HepG2 (cell line): ENCODE results near the gene SH3BP2. TPM values are rescaled to one million over a fixed set of nuclear protein-coding genes. Genes with fewer than 3 reads are reported as not detected.

Experiments
- GZF1 ChIP-seq: sonication (generic); formaldehyde crosslinking; IDR thresholded peaks from 2 replicates; pipeline ENCODE4 v1.5.1; 2020; ENCODE audit warnings: mild to moderate bottlenecking, missing genetic modification reagents
- KDM5B ChIP-seq: sonication (generic); formaldehyde crosslinking; IDR thresholded peaks from 2 replicates; pipeline ENCODE4 v1.4.0; 2020; ENCODE audit warnings: missing genetic modification reagents, mild to moderate bottlenecking, borderline replicate concordance
- KMT2B ChIP-seq: IDR thresholded peaks from 2 replicates; pipeline ENCODE4 v1.6.1; 2016; ENCODE audit warnings: missing genetic modification reagents, missing compliant biosample characterization
- LCORL ChIP-seq, 2 experiments: fragments of 450-650 bp in 1 of 2; sonication (generic) in 1 of 2; formaldehyde crosslinking in 1 of 2; IDR thresholded peaks; 2 replicates each; pipeline versions ENCODE4 v1.5.0 to v1.6.1; 2017 to 2020; ENCODE audit warnings: antibody characterized with exemption in 1 of 2, missing genetic modification reagents in 1 of 2
- MED8 ChIP-seq: sonication (generic); formaldehyde crosslinking; IDR thresholded peaks from 2 replicates; pipeline ENCODE4 v1.8.1; 2023; ENCODE audit warnings: mild to moderate bottlenecking, missing genetic modification reagents; ENCODE audit not compliant: insufficient replicate concordance
- MTA1 ChIP-seq: sonication (generic); formaldehyde crosslinking; IDR thresholded peaks from 2 replicates; pipeline ENCODE4 v1.4.0; 2020; ENCODE audit warnings: missing genetic modification reagents, mild to moderate bottlenecking, borderline replicate concordance
- PHF21A ChIP-seq: sonication (generic); formaldehyde crosslinking; IDR thresholded peaks from 2 replicates; pipeline ENCODE4 v1.5.0; 2020; ENCODE audit warnings: mild to moderate bottlenecking, missing genetic modification reagents
- SNAPC2 ChIP-seq: sonication (generic); formaldehyde crosslinking; IDR thresholded peaks from 2 replicates; pipeline ENCODE4 v1.8.1; 2022; ENCODE audit warnings: mild to moderate bottlenecking, missing genetic modification reagents
- TBX3 ChIP-seq: fragments of 450-650 bp; IDR thresholded peaks from 2 replicates; pipeline ENCODE4 v1.6.1; 2017; ENCODE audit warnings: antibody characterized with exemption, mild to moderate bottlenecking, inconsistent platforms, borderline replicate concordance
- ZNF556 ChIP-seq: sonication (generic); formaldehyde crosslinking; IDR thresholded peaks from 2 replicates; pipeline ENCODE4 v1.4.0; 2020; ENCODE audit warnings: mild to moderate bottlenecking, missing genetic modification reagents, borderline replicate concordance
- ZNF614 ChIP-seq: IDR thresholded peaks from 2 replicates; pipeline ENCODE4 v1.6.1; 2018; ENCODE audit warnings: missing biosample characterization, missing genetic modification reagents, inconsistent platforms, borderline replicate concordance
- ZNF709 ChIP-seq: sonication (generic); formaldehyde crosslinking; IDR thresholded peaks from 2 replicates; pipeline ENCODE4 v1.5.0; 2020; ENCODE audit warnings: mild to moderate bottlenecking, missing genetic modification reagents
- ZSCAN21 ChIP-seq: sonication (generic); formaldehyde crosslinking; IDR thresholded peaks from 2 replicates; pipeline ENCODE4 v1.8.0; 2022; ENCODE audit warnings: mild to moderate bottlenecking, missing genetic modification reagents, moderate library complexity, borderline replicate concordance
- polyA plus RNA-seq, 8 experiments: library from polyadenylated mRNA; depleted of rRNA in 3 of 8; stranded (reverse) in 7 of 8; unstranded in 1 of 8; fragments of >200 nt; fragmentation: Illumina TruSeq in 4 of 8; extraction: Trizol in 4 of 8; gene quantifications; 2 replicates each; pipeline versions ENCODE4 v1.2.1 to v1.2.3, GENCODE V29; 2011 to 2016; ENCODE audit warnings: low read depth in 4 of 8, missing spikeins in 1 of 8, mixed read lengths in 1 of 8; ENCODE audit not compliant: insufficient read depth in 1 of 8
- total RNA-seq, 5 experiments: library from RNA; depleted of rRNA; stranded (reverse); fragments of >200 nt; fragmentation: Illumina TruSeq; extraction: Trizol; gene quantifications; 2 replicates each; pipeline ENCODE4 v1.2.3, GENCODE V29; 2016; ENCODE audit warnings: low read depth in 1 of 5
- TF ChIP-seq, protein P1 (sequence below): sonication (generic); formaldehyde crosslinking; IDR thresholded peaks from 2 replicates; pipeline ENCODE4 v1.4.0; 2020; ENCODE audit warnings: mild to moderate bottlenecking, missing genetic modification reagents, borderline replicate concordance
- TF ChIP-seq, protein P2 (sequence below): IDR thresholded peaks from 2 replicates; pipeline ENCODE4 v1.6.1; 2018; ENCODE audit warnings: missing genetic modification reagents
- TF ChIP-seq, protein P3 (sequence below): fragments of 450-650 bp; IDR thresholded peaks from 2 replicates; pipeline ENCODE4 v1.6.1; 2017; ENCODE audit warnings: mild to moderate bottlenecking
- TF ChIP-seq, protein P4 (sequence below): sonication (generic); formaldehyde crosslinking; IDR thresholded peaks from 2 replicates; pipeline ENCODE4 v1.4.0; 2020; ENCODE audit warnings: missing genetic modification reagents
- TF ChIP-seq, protein P5 (sequence below): IDR thresholded peaks from 2 replicates; pipeline ENCODE4 v1.6.1; 2016; ENCODE audit warnings: low read depth, control low read depth

Gene SH3BP2
- total and polyA plus RNA-seq, 2 of the 13 experiments (the other 11 are each of a cell fraction or from before 2014, with no cell fraction given): 16.9 to 34.5 TPM

DNA sequence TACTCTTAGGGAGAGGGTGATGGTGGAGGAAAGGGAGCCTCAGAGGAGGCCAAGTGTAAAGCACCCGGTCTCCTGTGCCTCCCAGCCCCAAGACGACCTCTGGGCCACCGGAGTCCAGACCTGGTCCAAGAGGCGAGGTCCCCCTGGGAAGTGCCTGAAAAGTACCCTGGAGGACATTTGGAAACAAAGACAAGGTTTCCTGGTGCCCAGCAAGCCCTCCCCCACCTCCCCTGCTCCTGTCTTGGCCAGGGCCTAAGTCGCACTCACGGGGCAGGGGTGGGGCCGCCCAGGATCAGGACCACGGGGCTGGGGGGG lies 532 bp upstream of the SH3BP2 start (continued):
- TF ChIP-seq, protein P1, sequence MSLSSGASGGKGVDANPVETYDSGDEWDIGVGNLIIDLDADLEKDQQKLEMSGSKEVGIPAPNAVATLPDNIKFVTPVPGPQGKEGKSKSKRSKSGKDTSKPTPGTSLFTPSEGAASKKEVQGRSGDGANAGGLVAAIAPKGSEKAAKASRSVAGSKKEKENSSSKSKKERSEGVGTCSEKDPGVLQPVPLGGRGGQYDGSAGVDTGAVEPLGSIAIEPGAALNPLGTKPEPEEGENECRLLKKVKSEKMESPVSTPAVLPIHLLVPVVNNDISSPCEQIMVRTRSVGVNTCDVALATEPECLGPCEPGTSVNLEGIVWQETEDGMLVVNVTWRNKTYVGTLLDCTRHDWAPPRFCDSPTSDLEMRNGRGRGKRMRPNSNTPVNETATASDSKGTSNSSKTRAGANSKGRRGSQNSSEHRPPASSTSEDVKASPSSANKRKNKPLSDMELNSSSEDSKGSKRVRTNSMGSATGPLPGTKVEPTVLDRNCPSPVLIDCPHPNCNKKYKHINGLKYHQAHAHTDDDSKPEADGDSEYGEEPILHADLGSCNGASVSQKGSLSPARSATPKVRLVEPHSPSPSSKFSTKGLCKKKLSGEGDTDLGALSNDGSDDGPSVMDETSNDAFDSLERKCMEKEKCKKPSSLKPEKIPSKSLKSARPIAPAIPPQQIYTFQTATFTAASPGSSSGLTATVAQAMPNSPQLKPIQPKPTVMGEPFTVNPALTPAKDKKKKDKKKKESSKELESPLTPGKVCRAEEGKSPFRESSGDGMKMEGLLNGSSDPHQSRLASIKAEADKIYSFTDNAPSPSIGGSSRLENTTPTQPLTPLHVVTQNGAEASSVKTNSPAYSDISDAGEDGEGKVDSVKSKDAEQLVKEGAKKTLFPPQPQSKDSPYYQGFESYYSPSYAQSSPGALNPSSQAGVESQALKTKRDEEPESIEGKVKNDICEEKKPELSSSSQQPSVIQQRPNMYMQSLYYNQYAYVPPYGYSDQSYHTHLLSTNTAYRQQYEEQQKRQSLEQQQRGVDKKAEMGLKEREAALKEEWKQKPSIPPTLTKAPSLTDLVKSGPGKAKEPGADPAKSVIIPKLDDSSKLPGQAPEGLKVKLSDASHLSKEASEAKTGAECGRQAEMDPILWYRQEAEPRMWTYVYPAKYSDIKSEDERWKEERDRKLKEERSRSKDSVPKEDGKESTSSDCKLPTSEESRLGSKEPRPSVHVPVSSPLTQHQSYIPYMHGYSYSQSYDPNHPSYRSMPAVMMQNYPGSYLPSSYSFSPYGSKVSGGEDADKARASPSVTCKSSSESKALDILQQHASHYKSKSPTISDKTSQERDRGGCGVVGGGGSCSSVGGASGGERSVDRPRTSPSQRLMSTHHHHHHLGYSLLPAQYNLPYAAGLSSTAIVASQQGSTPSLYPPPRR (CRISPR knock-in tag): peak; percentile 51; the same call in 1 of the 2 replicates
- TF ChIP-seq ZSCAN21: 0 out of 2 replicates have a peak, but pooled peaks have one; percentile 8
- TF ChIP-seq PHF21A: no peak
- no peak for TF ChIP-seq KDM5B (CRISPR knock-in tag)
- TF ChIP-seq, protein P2, sequence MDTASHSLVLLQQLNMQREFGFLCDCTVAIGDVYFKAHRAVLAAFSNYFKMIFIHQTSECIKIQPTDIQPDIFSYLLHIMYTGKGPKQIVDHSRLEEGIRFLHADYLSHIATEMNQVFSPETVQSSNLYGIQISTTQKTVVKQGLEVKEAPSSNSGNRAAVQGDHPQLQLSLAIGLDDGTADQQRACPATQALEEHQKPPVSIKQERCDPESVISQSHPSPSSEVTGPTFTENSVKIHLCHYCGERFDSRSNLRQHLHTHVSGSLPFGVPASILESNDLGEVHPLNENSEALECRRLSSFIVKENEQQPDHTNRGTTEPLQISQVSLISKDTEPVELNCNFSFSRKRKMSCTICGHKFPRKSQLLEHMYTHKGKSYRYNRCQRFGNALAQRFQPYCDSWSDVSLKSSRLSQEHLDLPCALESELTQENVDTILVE (CRISPR knock-in tag): peak; percentile 26; the same call in 1 of the 2 replicates
- no peak for TF ChIP-seq SNAPC2
- TF ChIP-seq ZNF709 (CRISPR knock-in tag): 0 out of 2 replicates have a peak, but pooled peaks have one; percentile 36
- TF ChIP-seq KMT2B (CRISPR knock-in tag): 0 out of 2 replicates have a peak, but pooled peaks have one; percentile 11
- TF ChIP-seq ZNF556 (CRISPR knock-in tag): 0 out of 2 replicates have a peak, but pooled peaks have one; percentile 2
- TF ChIP-seq, protein P3, sequence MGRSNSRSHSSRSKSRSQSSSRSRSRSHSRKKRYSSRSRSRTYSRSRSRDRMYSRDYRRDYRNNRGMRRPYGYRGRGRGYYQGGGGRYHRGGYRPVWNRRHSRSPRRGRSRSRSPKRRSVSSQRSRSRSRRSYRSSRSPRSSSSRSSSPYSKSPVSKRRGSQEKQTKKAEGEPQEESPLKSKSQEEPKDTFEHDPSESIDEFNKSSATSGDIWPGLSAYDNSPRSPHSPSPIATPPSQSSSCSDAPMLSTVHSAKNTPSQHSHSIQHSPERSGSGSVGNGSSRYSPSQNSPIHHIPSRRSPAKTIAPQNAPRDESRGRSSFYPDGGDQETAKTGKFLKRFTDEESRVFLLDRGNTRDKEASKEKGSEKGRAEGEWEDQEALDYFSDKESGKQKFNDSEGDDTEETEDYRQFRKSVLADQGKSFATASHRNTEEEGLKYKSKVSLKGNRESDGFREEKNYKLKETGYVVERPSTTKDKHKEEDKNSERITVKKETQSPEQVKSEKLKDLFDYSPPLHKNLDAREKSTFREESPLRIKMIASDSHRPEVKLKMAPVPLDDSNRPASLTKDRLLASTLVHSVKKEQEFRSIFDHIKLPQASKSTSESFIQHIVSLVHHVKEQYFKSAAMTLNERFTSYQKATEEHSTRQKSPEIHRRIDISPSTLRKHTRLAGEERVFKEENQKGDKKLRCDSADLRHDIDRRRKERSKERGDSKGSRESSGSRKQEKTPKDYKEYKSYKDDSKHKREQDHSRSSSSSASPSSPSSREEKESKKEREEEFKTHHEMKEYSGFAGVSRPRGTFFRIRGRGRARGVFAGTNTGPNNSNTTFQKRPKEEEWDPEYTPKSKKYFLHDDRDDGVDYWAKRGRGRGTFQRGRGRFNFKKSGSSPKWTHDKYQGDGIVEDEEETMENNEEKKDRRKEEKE: no peak
- no peak for TF ChIP-seq GZF1
- TF ChIP-seq MTA1 (CRISPR knock-in tag): no peak
- TF ChIP-seq, protein P4, sequence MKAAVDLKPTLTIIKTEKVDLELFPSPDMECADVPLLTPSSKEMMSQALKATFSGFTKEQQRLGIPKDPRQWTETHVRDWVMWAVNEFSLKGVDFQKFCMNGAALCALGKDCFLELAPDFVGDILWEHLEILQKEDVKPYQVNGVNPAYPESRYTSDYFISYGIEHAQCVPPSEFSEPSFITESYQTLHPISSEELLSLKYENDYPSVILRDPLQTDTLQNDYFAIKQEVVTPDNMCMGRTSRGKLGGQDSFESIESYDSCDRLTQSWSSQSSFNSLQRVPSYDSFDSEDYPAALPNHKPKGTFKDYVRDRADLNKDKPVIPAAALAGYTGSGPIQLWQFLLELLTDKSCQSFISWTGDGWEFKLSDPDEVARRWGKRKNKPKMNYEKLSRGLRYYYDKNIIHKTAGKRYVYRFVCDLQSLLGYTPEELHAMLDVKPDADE (CRISPR knock-in tag): 0 out of 2 replicates have a peak, but pooled peaks have one; percentile 2
- TF ChIP-seq LCORL (IDR thresholded peaks at IDR 0.05): no peak
- TF ChIP-seq LCORL (CRISPR knock-in tag; IDR thresholded peaks at IDR 0.05): peak; percentile 3; the same call in 1 of the 2 replicates
- TF ChIP-seq MED8: no peak
- TF ChIP-seq, protein P5, sequence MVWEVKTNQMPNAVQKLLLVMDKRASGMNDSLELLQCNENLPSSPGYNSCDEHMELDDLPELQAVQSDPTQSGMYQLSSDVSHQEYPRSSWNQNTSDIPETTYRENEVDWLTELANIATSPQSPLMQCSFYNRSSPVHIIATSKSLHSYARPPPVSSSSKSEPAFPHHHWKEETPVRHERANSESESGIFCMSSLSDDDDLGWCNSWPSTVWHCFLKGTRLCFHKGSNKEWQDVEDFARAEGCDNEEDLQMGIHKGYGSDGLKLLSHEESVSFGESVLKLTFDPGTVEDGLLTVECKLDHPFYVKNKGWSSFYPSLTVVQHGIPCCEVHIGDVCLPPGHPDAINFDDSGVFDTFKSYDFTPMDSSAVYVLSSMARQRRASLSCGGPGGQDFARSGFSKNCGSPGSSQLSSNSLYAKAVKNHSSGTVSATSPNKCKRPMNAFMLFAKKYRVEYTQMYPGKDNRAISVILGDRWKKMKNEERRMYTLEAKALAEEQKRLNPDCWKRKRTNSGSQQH (CRISPR knock-in tag): no peak
- no peak for TF ChIP-seq ZNF614 (CRISPR knock-in tag)
- TF ChIP-seq TBX3: no peak
